GM21576 (cell line): Measurements from ENCODE around the gene HOMER3.

Source experiments
- ATAC-seq: cut with Tn5 transposase; IDR thresholded peaks from one replicate; pipeline ENCODE4 v1.9.1; 2021; ENCODE audit warnings: mild to moderate bottlenecking, moderate library complexity; ENCODE audit not compliant: unreplicated experiment

Gene HOMER3

GRCh38 chr19:18940769-18941627 is at the start of gene HOMER3:
Gene HOMER3 (minus strand): TSS chr19:18941217. CDS start chr19:18938982, 2,235 bp downstream.
- ATAC-seq, result no peak

GRCh38 chr19:18990128-18990708 is 49.2 kb upstream of the HOMER3 start:
- no peak for ATAC-seq

- ATAC-seq, result no peak
Observed at GRCh38 chr19:18989316-18989715, 48.3 kb upstream of the HOMER3 start.

GRCh38 chr19:18987456-18987855 is 46.4 kb upstream of the HOMER3 start:
- ATAC-seq, result no peak

- ATAC-seq, result no peak
Observed at GRCh38 chr19:18985257-18985656, 44.2 kb upstream of the HOMER3 start.

GRCh38 chr19:18984251-18984650 is 43.2 kb upstream of the HOMER3 start:
- ATAC-seq, result no peak

- no peak for ATAC-seq
Observed at GRCh38 chr19:18982669-18983068, 41.7 kb upstream of the HOMER3 start.

GRCh38 chr19:18980432-18981020 is 39.5 kb upstream of the HOMER3 start:
- no peak for ATAC-seq

- no peak for ATAC-seq
Observed at GRCh38 chr19:18978616-18979015, 37.6 kb upstream of the HOMER3 start.

- ATAC-seq, result no peak
Observed at GRCh38 chr19:18975869-18976268, 34.9 kb upstream of the HOMER3 start.

GRCh38 chr19:18975011-18975410 is 34.0 kb upstream of the HOMER3 start:
- no peak for ATAC-seq

GRCh38 chr19:18972851-18973250 is 31.8 kb upstream of the HOMER3 start:
- ATAC-seq, result no peak

GRCh38 chr19:18972301-18972811 is 31.3 kb upstream of the HOMER3 start:
- no peak for ATAC-seq

GRCh38 chr19:18969931-18970659 is 29.1 kb upstream of the HOMER3 start:
- no peak for ATAC-seq

- ATAC-seq, result no peak
Observed at GRCh38 chr19:18967358-18968146, 26.5 kb upstream of the HOMER3 start.

GRCh38 chr19:18966307-18966706 is 25.3 kb upstream of the HOMER3 start:
- no peak for ATAC-seq

- ATAC-seq, result no peak
Observed at GRCh38 chr19:18964121-18964520, 23.1 kb upstream of the HOMER3 start.

- no peak for ATAC-seq
Observed at GRCh38 chr19:18961767-18962620, 21.0 kb upstream of the HOMER3 start.

GRCh38 chr19:18960370-18960769 is 19.4 kb upstream of the HOMER3 start:
- ATAC-seq, result no peak
